ENCODE measurements around the gene EFTUD2. TPM values are rescaled to one million over a fixed set of nuclear protein-coding genes. Genes with fewer than 3 reads are reported as not detected.
A peak's percentile ranks its signal among the peaks of the same experiment; 100 is the strongest.

Gene EFTUD2
- total and polyA plus RNA-seq, 9 of the 15 experiments (the other 6 are each of a cell fraction or from before 2014, with no cell fraction given): 65.8 to 362 (median 218) TPM

GRCh38 chr17:44828919-44829522, 70.2 kb downstream of the EFTUD2 start (continued):
- TF ChIP-seq ZNF134 (CRISPR knock-in tag; conservative IDR thresholded peaks at IDR 0.05) (no peak), ELF2 (CRISPR knock-in tag; IDR thresholded peaks at IDR 0.05) (no peak)
- TF ChIP-seq, protein P1, sequence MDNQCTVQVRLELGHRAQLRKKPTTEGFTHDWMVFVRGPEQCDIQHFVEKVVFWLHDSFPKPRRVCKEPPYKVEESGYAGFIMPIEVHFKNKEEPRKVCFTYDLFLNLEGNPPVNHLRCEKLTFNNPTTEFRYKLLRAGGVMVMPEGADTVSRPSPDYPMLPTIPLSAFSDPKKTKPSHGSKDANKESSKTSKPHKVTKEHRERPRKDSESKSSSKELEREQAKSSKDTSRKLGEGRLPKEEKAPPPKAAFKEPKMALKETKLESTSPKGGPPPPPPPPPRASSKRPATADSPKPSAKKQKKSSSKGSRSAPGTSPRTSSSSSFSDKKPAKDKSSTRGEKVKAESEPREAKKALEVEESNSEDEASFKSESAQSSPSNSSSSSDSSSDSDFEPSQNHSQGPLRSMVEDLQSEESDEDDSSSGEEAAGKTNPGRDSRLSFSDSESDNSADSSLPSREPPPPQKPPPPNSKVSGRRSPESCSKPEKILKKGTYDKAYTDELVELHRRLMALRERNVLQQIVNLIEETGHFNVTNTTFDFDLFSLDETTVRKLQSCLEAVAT (IDR thresholded peaks at IDR 0.05): peak in 1 of 2 experiments; percentile 67; a peak in 1 of 4 replicates

GRCh38 chr17:44827863-44828262, 71.4 kb downstream of the EFTUD2 start:
- H3K9me3 ChIP-seq (replicated peaks; ENCODE audit: control insufficient read depth, insufficient read depth, low read depth, low read length): no peaks in the 10 kb centered on the region
- no TSS peak for BruUV-seq (replicated peaks)
- ATAC-seq (no peak), FAIRE-seq (no peak), DNase-seq (ENCODE audit: extremely low read depth in 1 of 4, low spot score in 3 of 4) (no peak)
- H3K4me1 ChIP-seq (replicated peaks in 1 of 2; ENCODE audit: control insufficient read depth in 2 of 2, insufficient read depth in 2 of 2, low read length in 2 of 2): peaks cover 0 to 15% of the 10 kb centered on the region in 2 experiments; a peak in 4 of 5 replicates
- H3K79me2 ChIP-seq (ENCODE audit: control insufficient read depth, insufficient read depth, low read length): no peaks in the 10 kb centered on the region
- POLR2A ChIA-PET: no interaction called here
- no peaks in the 10 kb centered on the region for H3K36me3 ChIP-seq (ENCODE audit: control insufficient read depth, insufficient read depth, low read length)
- peaks cover 23 to 45% of the 10 kb centered on the region in 2 experiments for H3K27me3 ChIP-seq (ENCODE audit: control insufficient read depth in 2 of 2, insufficient read depth in 2 of 2, low read length in 2 of 2)
- no peak overlapping the region for H3K4me3 ChIP-seq
- WGBS (ENCODE audit: insufficient coverage, low coverage, missing lambda C conversion rate): 6% methylated on average over 1 of the region's 1 CpG
- intact Hi-C loops (cut with micrococcal nuclease) (no loop called here), in situ Hi-C loops (cut with MboI) (no loop called here)
- no peak overlapping the region for H3K27ac ChIP-seq (ENCODE audit: extremely low read depth, low read depth, low read length)
- H4K20me1 ChIP-seq (replicated peaks; ENCODE audit: control insufficient read depth, insufficient read depth, low read length): 0 out of 2 replicates have a peak, but pooled peaks cover 4% of the 10 kb centered on the region
- no peak overlapping the region for H2AFZ ChIP-seq (ENCODE audit: low read depth, low read length)
- no peak overlapping the region for H3K4me2 ChIP-seq (ENCODE audit: insufficient read depth, low read length)
- TF ChIP-seq CREB5 (CRISPR knock-in tag; IDR thresholded peaks at IDR 0.05) (no peak), STAG1 (CRISPR knock-in tag; IDR thresholded peaks at IDR 0.05; ENCODE audit: borderline replicate concordance) (no peak), BMI1 (IDR thresholded peaks at IDR 0.05; ENCODE audit: low read length) (peak; percentile 74), HMG20A (CRISPR knock-in tag; conservative IDR thresholded peaks at IDR 0.05) (no peak)
- no peak overlapping the region for H3K9ac ChIP-seq (ENCODE audit: insufficient read depth in 1 of 2, low read depth in 2 of 2, low read length in 2 of 2)
- CTCF ChIA-PET (ENCODE audit: low intra/inter-chr PET ratio): no interaction called here
- H3K9me1 ChIP-seq (ENCODE audit: control insufficient read depth, insufficient read depth, low read length): no peaks in the 10 kb centered on the region

Data from K562 (cell line).